Activated CD4-positive, alpha-beta T cell treated with anti-CD3 and anti-CD28 coated beads, Interleukin-2, amount 10 ng/mL, durations not matched to agents 24 days and 14 days (primary cell): ENCODE data around the gene LYPD3. TPM values are rescaled to one million over a fixed set of nuclear protein-coding genes. Genes with fewer than 3 reads are reported as not detected.
"Not testable (repeated sequence)": the region's sequence is repeated elsewhere in the genome, so short reads cannot be mapped to it uniquely, and the experiment has no call there.

Experiments
- DNase-seq: peaks from one replicate; pipeline ENCODE4 v3.0.0; 2022
- H3K27ac Mint-ChIP-seq: one replicate; pipeline ENCODE4 v1.8.0; 2022; ENCODE audit warnings: mild to moderate bottlenecking, mixed read lengths
- H3K27me3 Mint-ChIP-seq: one replicate; pipeline ENCODE4 v1.8.0; 2022; ENCODE audit warnings: mixed read lengths
- H3K36me3 Mint-ChIP-seq: one replicate; pipeline ENCODE4 v1.8.0; 2022; ENCODE audit warnings: low read depth, mild to moderate bottlenecking, mixed read lengths
- H3K4me1 Mint-ChIP-seq: one replicate; pipeline ENCODE4 v1.8.0; 2021; ENCODE audit warnings: mixed read lengths
- H3K4me3 Mint-ChIP-seq: one replicate; pipeline ENCODE4 v1.8.0; 2022; ENCODE audit warnings: mild to moderate bottlenecking, moderate library complexity, mixed read lengths
- H3K9me3 Mint-ChIP-seq: one replicate; pipeline ENCODE4 v1.8.0; 2021; ENCODE audit warnings: mixed read lengths
- intact Hi-C: fragments of 100-400 bp; cut with micrococcal nuclease; formaldehyde crosslinking; loops from one replicate; pipeline ENCODE4 v1.15.1; 2023
- total RNA-seq: library from RNA; stranded (reverse); gene quantifications from 2 replicates; pipeline ENCODE4 v1.2.3, GENCODE V29; 2022

The LYPD3 gene
- total RNA-seq, 1 donor from 2014 or later, result 3.6 TPM

DNA sequence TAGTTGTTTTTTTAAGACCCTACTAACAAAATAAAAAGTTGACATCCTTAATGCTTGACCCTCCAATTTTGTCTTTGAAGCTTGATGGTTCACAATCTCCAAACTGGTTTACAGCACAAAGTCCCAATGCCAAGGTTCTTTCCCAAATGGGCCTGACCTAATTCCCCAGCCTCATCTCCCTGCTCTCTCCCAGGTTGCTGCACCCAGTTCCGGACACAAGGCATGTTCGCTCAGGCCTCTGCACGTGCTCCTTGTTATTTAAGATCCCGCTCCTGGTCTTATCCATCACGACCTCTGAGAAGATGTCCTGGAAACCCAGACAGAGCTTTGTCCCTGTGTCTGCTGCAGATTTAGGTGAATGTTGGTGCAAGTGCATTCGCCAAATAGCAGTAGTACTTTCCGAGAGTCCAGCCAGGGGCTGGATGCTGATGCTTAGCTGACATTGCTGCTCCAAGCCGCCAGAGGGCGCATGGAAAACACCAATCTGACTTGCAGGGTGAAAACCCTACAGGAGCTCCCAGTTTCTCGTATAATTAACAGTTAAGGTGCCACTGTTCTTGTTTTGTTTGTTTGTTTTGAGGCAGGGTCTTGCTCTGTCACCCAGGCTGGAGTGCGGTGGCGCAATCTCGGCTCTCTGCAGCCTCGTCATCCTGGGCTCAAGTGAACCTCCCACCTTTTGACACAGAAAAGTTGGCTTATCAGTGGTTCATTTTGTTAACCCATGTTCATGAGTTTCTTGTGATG, 18.5 kb downstream of the LYPD3 start:
- H3K4me1 Mint-ChIP-seq, result peaks cover 25% of the 10 kb centered on the region
- no peaks in the 10 kb centered on the region for H3K36me3 Mint-ChIP-seq
- no peak overlapping the region for H3K4me3 Mint-ChIP-seq
- no peaks in the 10 kb centered on the region for H3K27me3 Mint-ChIP-seq
- H3K9me3 Mint-ChIP-seq, result no peaks in the 10 kb centered on the region
- H3K27ac Mint-ChIP-seq, result peak overlapping the region; percentile 44
- intact Hi-C loops, result loop anchor here (1.0 to 5.0 kb wide), 4 partner anchors 57 to 147 kb away; partner anchors contain the start of genes PHLDB3, PINLYP and XRCC1
- peak; percentile 93 for DNase-seq

DNA sequence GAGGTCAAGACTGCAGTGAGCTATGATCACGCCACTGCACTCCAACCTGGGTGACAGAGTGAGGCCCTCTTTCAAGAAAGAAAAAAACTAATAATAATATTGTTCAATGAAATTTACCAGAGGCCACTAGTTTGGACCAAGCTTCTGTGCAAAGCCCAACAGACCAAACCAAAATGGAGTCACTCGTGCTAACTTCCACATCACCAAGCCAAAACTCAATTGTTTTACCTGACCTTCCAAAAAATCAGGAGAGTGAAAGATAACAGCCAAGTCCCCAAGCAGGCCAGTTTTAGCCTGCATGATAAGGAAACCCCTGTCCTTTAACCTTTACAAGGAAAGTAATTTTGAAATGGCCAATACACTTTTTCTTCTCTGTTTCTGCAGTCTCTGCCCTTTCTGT, 20.0 kb downstream of the LYPD3 start:
- no peak overlapping the region for H3K27ac Mint-ChIP-seq
- H3K9me3 Mint-ChIP-seq, result no peaks in the 10 kb centered on the region
- intact Hi-C loops, result loop anchor here (5.0 kb wide), 1 partner anchor 132 kb away; the partner anchor contains the start of genes PINLYP and XRCC1
- DNase-seq, result no peak
- H3K27me3 Mint-ChIP-seq, result peaks cover 2% of the 10 kb centered on the region
- H3K4me1 Mint-ChIP-seq, result peaks cover 22% of the 10 kb centered on the region
- H3K36me3 Mint-ChIP-seq, result no peaks in the 10 kb centered on the region
- H3K4me3 Mint-ChIP-seq, result no peak overlapping the region

DNA sequence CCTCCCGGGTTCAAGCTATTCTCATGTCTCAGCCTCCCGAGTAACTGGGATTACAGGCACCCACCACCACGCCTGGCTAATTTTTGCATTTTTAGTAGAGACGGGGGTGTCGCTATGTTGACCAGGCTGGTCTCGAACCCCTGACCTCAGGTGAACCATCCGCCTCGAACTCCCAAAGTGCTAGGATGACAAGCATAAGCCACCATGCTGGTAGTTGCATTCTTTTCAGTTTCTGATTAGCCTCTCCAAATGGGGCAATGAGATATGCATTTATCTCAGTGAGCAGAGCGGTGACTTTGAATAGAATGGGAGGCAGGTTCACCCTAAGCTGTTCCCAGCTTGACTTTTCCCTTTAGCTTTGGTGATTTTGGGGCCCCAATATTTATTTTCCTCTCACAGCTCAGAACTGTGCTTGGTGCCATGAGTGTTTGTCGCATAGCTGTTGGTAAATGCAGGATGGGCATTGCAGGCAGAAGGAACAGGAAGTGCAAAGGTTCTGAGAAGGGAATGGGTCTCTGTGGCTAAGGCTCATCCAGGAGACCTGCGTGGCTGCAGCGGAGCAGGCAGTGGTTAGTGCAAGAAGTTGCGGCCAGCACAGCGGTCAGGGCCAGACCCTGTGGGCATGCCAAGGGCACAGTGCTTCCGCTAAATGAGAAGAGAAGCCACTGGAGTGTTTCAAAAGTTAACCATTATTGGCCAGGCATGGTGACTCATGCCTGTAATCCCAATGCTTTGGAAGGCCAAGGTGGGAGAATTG, 20.7 kb downstream of the LYPD3 start:
- Mint-ChIP-seq H3K27ac (no peak overlapping the region), H3K27me3 (peaks cover 2% of the 10 kb centered on the region), H3K4me3 (no peak overlapping the region), H3K4me1 (peaks cover 22% of the 10 kb centered on the region), H3K36me3 (no peaks in the 10 kb centered on the region), H3K9me3 (no peaks in the 10 kb centered on the region)
- intact Hi-C loops, result loop anchor here (5.0 kb wide), 1 partner anchor 133 kb away; the partner anchor contains the start of genes PINLYP and XRCC1
- DNase-seq, result no peak

DNA sequence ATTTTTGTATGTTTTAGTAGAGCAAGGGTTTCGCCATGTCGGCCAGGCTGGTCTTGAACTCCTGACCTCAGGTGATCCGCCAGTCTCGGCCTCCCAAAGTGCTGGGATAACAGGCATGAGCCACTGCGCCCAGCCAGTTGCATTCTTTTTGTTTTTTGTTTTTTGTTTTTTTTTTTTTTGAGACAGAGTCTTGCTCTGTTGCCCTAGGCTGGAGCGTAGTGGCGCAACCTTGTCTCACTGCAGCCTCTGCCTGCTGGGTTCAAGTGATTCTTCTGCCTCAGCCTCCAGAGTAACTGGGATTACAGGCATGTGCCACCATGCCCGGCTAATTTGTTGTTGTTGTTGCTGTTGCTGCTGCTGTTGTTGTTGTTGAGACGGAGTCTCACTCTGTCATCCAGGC, 21.3 kb downstream of the LYPD3 start:
- H3K9me3 Mint-ChIP-seq, DNase-seq, H3K36me3 Mint-ChIP-seq, H3K27me3 Mint-ChIP-seq, H3K27ac Mint-ChIP-seq, H3K4me3 Mint-ChIP-seq, intact Hi-C loops: not testable (repeated sequence)
- peaks cover 24% of the 10 kb centered on the region for H3K4me1 Mint-ChIP-seq

DNA sequence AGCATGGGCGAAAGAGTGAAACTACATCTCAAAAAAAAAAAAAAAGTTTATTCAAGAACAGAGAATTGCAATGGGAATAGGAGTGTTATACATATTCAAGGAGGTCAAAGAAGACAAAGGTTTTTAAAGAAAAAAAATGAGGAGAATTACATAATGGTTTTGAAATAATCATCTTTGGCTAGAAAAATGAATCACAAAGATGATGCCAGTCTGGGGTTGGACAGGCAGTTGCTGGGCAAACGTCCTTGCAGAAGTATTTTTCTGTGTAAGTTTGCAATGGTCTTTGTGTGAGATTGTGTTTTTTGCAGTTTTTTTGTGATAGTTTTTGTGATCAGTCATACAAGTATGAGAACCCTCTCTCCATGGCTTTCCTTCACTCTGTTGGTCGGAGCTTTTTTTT, 23.7 kb downstream of the LYPD3 start:
- Mint-ChIP-seq H3K9me3 (peaks cover 6% of the 10 kb centered on the region), H3K27me3 (peaks cover 2% of the 10 kb centered on the region), H3K36me3 (peaks cover 2% of the 10 kb centered on the region), H3K4me3 (no peak overlapping the region), H3K27ac (no peak overlapping the region), H3K4me1 (peaks cover 32% of the 10 kb centered on the region)
- intact Hi-C loops, result no loop called here
- no peak for DNase-seq

DNA sequence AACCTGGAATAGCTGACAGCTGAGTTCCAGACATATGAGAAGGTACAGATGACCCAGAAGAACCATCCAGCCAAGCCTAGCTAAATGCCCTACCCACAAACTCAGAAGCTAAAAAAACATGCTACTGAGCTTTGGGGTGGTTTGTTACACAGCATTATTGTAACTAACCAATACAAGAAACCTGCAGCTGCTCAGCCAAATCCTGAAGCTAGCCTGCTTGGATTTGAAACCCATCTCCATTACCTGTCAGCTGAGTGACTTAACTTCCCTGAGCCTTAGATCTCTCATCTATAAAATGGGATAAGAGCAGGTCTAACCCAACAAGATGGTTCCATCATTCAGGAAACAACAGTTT, 25.7 kb downstream of the LYPD3 start:
- intact Hi-C loops, result no loop called here
- H3K4me1 Mint-ChIP-seq, result peaks cover 29% of the 10 kb centered on the region
- H3K27ac Mint-ChIP-seq, result peak overlapping the region; percentile 39
- peaks cover 2% of the 10 kb centered on the region for H3K36me3 Mint-ChIP-seq
- no peak overlapping the region for H3K4me3 Mint-ChIP-seq
- H3K27me3 Mint-ChIP-seq, result peaks cover 3% of the 10 kb centered on the region
- DNase-seq, result no peak
- H3K9me3 Mint-ChIP-seq, result peaks cover 6% of the 10 kb centered on the region

DNA sequence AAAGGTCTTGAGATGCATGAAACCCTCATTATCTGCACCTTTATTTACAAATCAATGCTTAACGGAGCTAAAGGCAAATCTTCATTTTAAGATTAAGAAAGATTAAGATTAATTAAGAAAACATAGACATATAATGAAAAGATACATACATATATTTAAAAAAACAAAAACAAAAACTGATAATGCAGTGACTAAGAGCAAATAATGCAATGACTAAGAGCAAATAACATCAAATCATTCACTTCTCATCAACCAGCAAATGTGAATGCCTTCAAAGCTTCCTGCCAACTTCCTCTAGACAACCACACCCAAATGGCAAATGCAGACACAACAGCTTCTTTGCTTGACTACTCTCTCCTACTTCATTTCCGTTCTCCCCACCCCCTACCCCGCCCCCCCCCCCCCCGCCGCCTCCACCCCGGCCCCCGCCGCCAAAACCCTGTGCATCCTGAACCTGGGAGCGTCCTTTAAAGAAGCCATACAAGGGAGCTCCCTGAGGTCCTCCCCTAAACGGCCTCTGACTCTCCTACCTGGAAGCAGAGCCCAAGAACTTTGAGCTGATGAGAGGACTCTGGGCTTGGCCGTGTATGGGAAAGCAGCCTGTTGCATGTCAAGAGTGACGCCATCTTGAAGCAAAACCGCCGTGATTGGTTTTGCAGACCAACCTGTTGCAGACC, 26.2 kb downstream of the LYPD3 start:
- Mint-ChIP-seq H3K36me3 (peaks cover 2% of the 10 kb centered on the region), H3K27me3 (peaks cover 3% of the 10 kb centered on the region), H3K27ac (peak overlapping the region; percentile 75), H3K4me1 (peaks cover 29% of the 10 kb centered on the region), H3K4me3 (peak overlapping the region; percentile 55), H3K9me3 (peaks cover 6% of the 10 kb centered on the region)
- intact Hi-C loops, result no loop called here
- peak; percentile 83 for DNase-seq

DNA sequence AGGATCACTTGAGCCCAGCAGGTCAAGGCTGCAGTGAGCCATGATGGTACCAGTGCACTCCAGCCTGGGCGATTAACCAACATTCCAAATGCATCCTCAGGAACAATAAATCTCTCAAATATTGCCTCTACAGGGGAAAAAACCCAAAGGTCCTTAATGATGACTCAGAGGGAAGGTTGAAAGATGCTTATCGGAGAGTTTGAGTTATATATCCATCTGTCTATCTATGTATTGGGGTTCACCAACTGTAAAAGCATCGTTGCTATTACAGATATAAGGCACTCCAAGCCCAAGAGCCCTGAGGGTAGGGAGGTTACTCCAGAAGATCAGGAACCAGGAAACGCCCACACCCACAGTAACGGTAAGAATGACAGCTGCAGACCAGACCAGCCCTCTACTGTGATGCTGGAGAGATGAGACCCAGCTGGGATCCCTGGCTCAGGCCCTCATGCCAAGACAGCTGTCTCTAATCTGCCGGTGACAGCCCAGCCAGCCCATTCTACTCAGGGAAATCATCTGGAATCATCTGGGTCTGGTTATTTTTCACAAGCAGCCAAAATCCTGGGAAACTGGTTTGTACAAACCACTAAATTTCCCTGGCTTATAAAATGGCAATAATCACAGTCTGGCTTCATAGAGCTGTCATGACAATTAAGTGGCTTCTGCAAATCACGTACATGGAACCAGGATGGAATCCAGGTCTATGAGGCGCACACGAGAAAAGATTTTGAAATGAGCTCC, 26.9 kb downstream of the LYPD3 start:
- peak; percentile 66 for DNase-seq
- Mint-ChIP-seq H3K4me1 (peaks cover 29% of the 10 kb centered on the region), H3K9me3 (peaks cover 6% of the 10 kb centered on the region), H3K4me3 (peak overlapping the region; percentile 55), H3K36me3 (peaks cover 2% of the 10 kb centered on the region), H3K27me3 (peaks cover 3% of the 10 kb centered on the region), H3K27ac (peak overlapping the region; percentile 75)
- intact Hi-C loops, result no loop called here

DNA sequence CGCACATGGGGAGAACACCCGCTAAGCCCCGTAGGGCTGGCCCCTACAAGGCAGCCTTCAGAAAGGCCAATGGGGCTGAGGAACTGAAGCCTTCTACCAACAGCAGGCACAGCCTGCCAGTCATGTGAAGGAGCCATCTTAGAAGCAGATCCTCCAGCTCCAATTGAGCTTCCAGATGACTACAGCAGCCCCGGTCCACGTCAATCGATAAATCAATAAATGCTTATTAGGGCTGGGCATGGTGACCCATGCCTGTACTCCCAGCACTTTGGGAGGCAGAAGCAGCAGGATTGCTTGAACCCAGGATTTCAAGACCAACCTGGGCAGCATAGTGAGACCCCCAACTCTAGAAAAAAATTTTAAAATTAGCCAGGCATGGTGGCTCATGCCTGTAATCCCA, 27.7 kb downstream of the LYPD3 start:
- Mint-ChIP-seq H3K27me3 (peaks cover 3% of the 10 kb centered on the region), H3K9me3 (peaks cover 6% of the 10 kb centered on the region), H3K4me1 (peaks cover 35% of the 10 kb centered on the region), H3K4me3 (no peak overlapping the region), H3K27ac (no peak overlapping the region), H3K36me3 (peaks cover 2% of the 10 kb centered on the region)
- no peak for DNase-seq
- intact Hi-C loops, result no loop called here

DNA sequence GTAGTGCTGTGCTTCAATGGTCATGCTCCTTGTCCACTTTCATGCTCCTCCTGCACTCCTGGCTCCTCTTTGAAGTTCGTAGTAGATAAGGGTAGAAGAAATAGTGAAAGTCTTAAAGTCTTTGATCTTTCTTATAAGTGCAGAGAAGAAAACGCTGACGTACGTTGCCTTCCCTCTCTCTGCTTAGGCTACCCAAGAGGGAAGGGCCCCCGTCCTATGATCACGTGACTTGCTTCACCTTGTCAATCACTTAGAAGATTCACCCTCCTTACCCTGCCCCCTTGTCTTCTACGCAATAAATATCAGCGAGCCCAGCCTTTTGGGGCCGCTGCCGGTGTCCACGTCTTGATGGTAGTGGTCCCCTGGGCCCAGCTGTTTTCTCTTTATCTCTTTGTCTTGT, 28.1 kb downstream of the LYPD3 start:
- H3K9me3 Mint-ChIP-seq, intact Hi-C loops, H3K27me3 Mint-ChIP-seq, H3K36me3 Mint-ChIP-seq, DNase-seq, H3K4me3 Mint-ChIP-seq, H3K27ac Mint-ChIP-seq: not testable (repeated sequence)
- peaks cover 36% of the 10 kb centered on the region for H3K4me1 Mint-ChIP-seq

DNA sequence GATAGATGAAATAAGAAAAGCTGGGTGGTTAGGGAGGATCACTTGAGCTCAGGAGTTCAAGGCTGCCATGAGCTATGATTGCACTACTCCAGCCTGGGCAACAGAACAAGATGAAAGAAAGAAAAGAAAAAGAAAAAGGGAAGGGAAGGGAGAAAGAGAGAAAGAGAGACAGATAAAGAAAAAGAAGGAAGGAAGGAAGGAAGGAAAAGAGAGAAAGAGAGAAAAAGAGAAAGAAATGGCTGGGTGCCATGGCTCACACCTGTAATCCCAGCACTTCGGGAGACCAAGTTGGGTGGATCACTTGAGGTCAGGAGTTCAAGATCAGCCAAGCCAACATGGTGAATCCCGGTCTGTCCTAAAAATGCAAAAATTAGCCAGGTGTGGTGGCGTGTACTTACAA, 29.6 kb downstream of the LYPD3 start:
- peaks cover 37% of the 10 kb centered on the region for H3K4me1 Mint-ChIP-seq

DNA sequence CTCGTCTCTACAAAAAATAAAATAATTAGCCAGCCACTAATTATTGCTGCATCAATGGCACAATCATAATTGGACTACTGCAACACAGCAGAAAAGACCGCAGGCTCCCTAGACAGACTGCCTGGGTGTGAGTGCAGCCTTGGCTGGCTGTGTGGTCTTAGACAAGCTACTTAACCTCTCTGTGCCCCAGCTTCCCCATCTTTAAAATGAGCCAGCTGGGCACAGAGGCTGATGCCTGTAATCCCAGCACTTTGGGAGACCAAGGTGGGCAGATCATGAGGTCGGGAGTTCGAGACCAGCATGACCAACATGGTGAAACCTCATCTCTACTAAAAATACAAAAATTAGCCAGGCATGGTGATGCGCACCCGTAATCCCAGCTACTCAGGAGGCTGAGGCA, 31.7 kb downstream of the LYPD3 start:
- H3K36me3 Mint-ChIP-seq, result no peaks in the 10 kb centered on the region
- H3K9me3 Mint-ChIP-seq, result peaks cover 6% of the 10 kb centered on the region
- H3K4me1 Mint-ChIP-seq, result peaks cover 34% of the 10 kb centered on the region
- H3K27ac Mint-ChIP-seq, result no peak overlapping the region
- intact Hi-C loops, result loop anchor here (1.0 kb wide), 1 partner anchor 86 kb away; no protein-coding TSS in a partner anchor
- no peak for DNase-seq
- H3K27me3 Mint-ChIP-seq, result peaks cover 2% of the 10 kb centered on the region
- H3K4me3 Mint-ChIP-seq, result no peak overlapping the region

More for the DNA sequence above, 29.6 kb downstream of the LYPD3 start:
- intact Hi-C loops, result no loop called here
- Mint-ChIP-seq H3K4me3 (no peak overlapping the region), H3K9me3 (peaks cover 6% of the 10 kb centered on the region), H3K36me3 (peaks cover 2% of the 10 kb centered on the region), H3K27ac (no peak overlapping the region), H3K27me3 (peaks cover 2% of the 10 kb centered on the region)
- no peak for DNase-seq

DNA sequence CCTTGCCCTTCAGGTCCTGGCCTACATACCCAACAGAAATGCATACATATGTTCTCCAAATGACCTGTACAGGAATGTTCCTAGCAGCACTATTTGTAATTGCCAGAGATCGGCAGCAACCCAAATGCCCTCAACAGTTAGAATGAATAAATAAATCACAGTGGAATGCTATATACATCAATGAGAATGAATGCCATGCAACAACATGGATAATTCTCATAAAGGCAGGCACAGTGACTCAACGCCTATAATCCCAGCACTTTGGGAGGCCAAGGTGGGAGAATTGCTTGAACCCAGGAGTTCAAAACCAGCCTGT, 32.1 kb downstream of the LYPD3 start:
- no peak for DNase-seq
- Mint-ChIP-seq H3K36me3 (no peaks in the 10 kb centered on the region), H3K27me3 (peaks cover 2% of the 10 kb centered on the region), H3K27ac (no peak overlapping the region), H3K4me1 (peaks cover 30% of the 10 kb centered on the region), H3K9me3 (peaks cover 6% of the 10 kb centered on the region), H3K4me3 (no peak overlapping the region)
- intact Hi-C loops, result loop anchor here (1.0 kb wide), 1 partner anchor 86 kb away; no protein-coding TSS in a partner anchor
